ENCODE results near the gene KPNA6.
A peak's percentile ranks its signal among the peaks of the same experiment; 100 is the strongest.

Gene KPNA6

DNA sequence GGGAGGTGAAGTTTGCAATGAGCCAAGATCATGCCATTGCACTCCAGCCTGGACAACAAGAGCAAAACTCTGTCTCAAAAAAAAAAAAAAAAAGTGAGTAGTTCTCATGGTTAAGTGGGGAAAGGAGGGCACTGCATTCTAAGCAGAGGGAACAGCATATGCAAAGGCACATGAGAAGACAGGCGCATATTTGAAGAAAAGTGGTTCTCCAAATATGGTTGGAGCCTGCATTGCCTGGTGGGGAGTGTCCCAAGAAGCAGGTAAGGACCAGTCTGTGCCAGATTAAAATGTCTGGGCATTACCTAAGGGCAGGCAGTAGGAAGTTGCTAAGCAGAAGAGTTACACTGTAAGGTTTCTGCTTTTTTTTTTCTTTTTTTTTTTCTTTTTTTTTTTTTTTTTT, 2.5 kb upstream of the KPNA6 start:
- Histone ChIP-seq H3K4me1 (ENCODE audit: low read length) (no peaks in the 10 kb centered on the region), H3K79me2 (ENCODE audit: low read length) (peaks cover 25% of the 10 kb centered on the region), H3K4me3 (ENCODE audit: low read length) (no peak overlapping the region), H3F3A (ENCODE audit: insufficient read depth, low read length) (peaks cover 11% of the 10 kb centered on the region), H3K9me3 (replicated peaks; ENCODE audit: insufficient read depth, low read length) (no peaks in the 10 kb centered on the region), H3K4me2 (ENCODE audit: low read depth, low read length) (no peak overlapping the region), H2AFZ (ENCODE audit: low read length) (no peak overlapping the region), H3K36me3 (replicated peaks; ENCODE audit: insufficient read depth, low read length) (no peaks in the 10 kb centered on the region), H3K9ac (ENCODE audit: low read length) (no peak overlapping the region), H3K27me3 (replicated peaks; ENCODE audit: insufficient read depth, low read length) (no peaks in the 10 kb centered on the region), H3K27ac (ENCODE audit: low read length) (no peak overlapping the region), H4K20me1 (ENCODE audit: insufficient read depth, low read length) (no peaks in the 10 kb centered on the region; the same call in 1 of the 2 replicates), H3K9me2 (replicated peaks; ENCODE audit: insufficient read depth, low read length) (no peaks in the 10 kb centered on the region)
- TF ChIP-seq, protein P1, sequence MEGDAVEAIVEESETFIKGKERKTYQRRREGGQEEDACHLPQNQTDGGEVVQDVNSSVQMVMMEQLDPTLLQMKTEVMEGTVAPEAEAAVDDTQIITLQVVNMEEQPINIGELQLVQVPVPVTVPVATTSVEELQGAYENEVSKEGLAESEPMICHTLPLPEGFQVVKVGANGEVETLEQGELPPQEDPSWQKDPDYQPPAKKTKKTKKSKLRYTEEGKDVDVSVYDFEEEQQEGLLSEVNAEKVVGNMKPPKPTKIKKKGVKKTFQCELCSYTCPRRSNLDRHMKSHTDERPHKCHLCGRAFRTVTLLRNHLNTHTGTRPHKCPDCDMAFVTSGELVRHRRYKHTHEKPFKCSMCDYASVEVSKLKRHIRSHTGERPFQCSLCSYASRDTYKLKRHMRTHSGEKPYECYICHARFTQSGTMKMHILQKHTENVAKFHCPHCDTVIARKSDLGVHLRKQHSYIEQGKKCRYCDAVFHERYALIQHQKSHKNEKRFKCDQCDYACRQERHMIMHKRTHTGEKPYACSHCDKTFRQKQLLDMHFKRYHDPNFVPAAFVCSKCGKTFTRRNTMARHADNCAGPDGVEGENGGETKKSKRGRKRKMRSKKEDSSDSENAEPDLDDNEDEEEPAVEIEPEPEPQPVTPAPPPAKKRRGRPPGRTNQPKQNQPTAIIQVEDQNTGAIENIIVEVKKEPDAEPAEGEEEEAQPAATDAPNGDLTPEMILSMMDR (IDR thresholded peaks at IDR 0.05; ENCODE audit: low read length), result no peak
- TF ChIP-seq EZH2 (optimal IDR thresholded peaks at IDR 0.05; ENCODE audit: low read depth, low read length) (no peak), EZH2phosphoT487 (IDR thresholded peaks at IDR 0.05; ENCODE audit: low read length) (no peak)
- DNase-seq, result no peak

DNA sequence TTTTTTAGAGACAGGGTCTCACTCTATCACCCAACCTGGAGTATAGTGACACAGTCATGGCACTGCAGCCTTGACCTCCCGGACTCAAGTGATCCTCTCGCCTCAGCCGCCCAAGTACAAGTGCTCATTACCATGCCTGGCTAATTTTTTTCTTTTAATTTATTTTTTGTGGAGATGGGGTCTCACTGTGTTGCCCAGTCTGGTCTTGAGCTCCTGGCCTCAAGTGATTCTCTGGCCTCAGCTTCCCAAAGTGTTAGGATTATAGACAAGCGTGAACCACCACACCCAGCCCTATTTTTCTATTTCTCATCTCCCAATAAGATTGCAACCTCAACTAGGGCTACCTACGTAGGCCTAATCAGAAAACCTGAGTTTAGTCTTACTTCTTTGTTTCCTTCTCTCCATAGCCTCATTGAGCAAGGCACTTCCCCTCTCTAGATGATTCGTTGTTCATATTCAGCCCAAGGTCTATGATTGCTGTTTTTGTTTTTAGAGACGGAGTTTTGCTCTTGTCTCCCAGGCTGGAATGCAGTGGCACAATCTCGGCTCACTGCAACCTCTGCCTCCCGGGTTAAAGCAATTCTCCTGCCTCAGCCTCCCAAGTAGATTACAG, 1.1 kb upstream of the KPNA6 start:
- H4K20me1 ChIP-seq (ENCODE audit: insufficient read depth, low read length), result peaks cover 1% of the 10 kb centered on the region
- no peak overlapping the region; the same call in 1 of the 2 replicates for H3K4me2 ChIP-seq (ENCODE audit: low read depth, low read length)
- no peaks in the 10 kb centered on the region for H3K27me3 ChIP-seq (replicated peaks; ENCODE audit: insufficient read depth, low read length)
- H3K4me3 ChIP-seq (ENCODE audit: low read length), result no peak overlapping the region
- H3K9ac ChIP-seq (ENCODE audit: low read length), result no peak overlapping the region
- H2AFZ ChIP-seq (ENCODE audit: low read length), result 0 out of 2 replicates have a peak overlapping the region, but pooled peaks have one; percentile 77
- H3K27ac ChIP-seq (ENCODE audit: low read length), result no peak overlapping the region
- no peak for DNase-seq
- H3K4me1 ChIP-seq (ENCODE audit: low read length), result no peaks in the 10 kb centered on the region
- TF ChIP-seq, protein P1 (IDR thresholded peaks at IDR 0.05; ENCODE audit: low read length), result no peak
- no peak for TF ChIP-seq EZH2 (optimal IDR thresholded peaks at IDR 0.05; ENCODE audit: low read depth, low read length)
- no peaks in the 10 kb centered on the region for H3K36me3 ChIP-seq (replicated peaks; ENCODE audit: insufficient read depth, low read length)
- H3K9me3 ChIP-seq (replicated peaks; ENCODE audit: insufficient read depth, low read length), result no peaks in the 10 kb centered on the region
- peaks cover 40% of the 10 kb centered on the region for H3K79me2 ChIP-seq (ENCODE audit: low read length)
- peaks cover 11% of the 10 kb centered on the region for H3F3A ChIP-seq (ENCODE audit: insufficient read depth, low read length)
- H3K9me2 ChIP-seq (replicated peaks; ENCODE audit: insufficient read depth, low read length), result no peaks in the 10 kb centered on the region

DNA sequence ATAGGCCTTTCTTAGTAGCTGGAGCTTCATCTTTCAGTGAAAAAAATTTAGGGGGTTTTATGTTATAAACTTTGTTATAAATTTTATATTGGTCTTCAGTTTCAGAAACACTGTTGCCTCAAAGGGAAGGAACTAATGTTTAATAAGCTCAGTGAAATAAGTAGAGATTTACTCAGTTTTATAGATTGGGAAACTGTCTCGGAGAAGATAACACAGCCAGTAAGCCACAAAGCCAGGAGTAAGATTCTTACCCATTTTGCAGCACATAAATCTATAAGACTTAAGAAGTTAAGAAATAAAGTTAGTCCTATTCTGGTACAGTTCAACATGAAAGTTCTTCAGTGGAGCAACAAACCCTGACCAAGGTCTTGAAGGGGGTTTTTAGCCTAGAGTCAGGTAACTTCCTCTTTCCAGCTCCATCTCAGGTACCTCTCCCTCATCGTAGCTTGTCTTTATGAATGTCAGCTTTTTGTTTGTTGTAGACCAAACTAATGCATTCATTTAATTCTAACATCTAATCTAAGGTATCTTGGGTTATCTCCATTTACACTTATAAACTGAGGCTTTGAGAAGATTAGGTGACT, 3.3 kb downstream of the KPNA6 start:
- no peak overlapping the region for H2AFZ ChIP-seq (ENCODE audit: low read length)
- H3K79me2 ChIP-seq (ENCODE audit: low read length), result peaks cover 82% of the 10 kb centered on the region
- no peak overlapping the region for H3K27ac ChIP-seq (ENCODE audit: low read length)
- TF ChIP-seq EZH2 (optimal IDR thresholded peaks at IDR 0.05; ENCODE audit: low read depth, low read length) (no peak), EZH2phosphoT487 (IDR thresholded peaks at IDR 0.05; ENCODE audit: low read length) (no peak)
- TF ChIP-seq, protein P1 (IDR thresholded peaks at IDR 0.05; ENCODE audit: low read length), result no peak
- no peak for DNase-seq
- H3K9ac ChIP-seq (ENCODE audit: low read length), result no peak overlapping the region
- no peaks in the 10 kb centered on the region for H3K9me3 ChIP-seq (replicated peaks; ENCODE audit: insufficient read depth, low read length)
- H3K4me2 ChIP-seq (ENCODE audit: low read depth, low read length), result no peak overlapping the region
- H4K20me1 ChIP-seq (ENCODE audit: insufficient read depth, low read length), result peaks cover 6% of the 10 kb centered on the region
- H3K36me3 ChIP-seq (replicated peaks; ENCODE audit: insufficient read depth, low read length), result no peaks in the 10 kb centered on the region
- H3K9me2 ChIP-seq (replicated peaks; ENCODE audit: insufficient read depth, low read length), result no peaks in the 10 kb centered on the region
- H3K4me3 ChIP-seq (ENCODE audit: low read length), result no peak overlapping the region
- no peaks in the 10 kb centered on the region for H3K27me3 ChIP-seq (replicated peaks; ENCODE audit: insufficient read depth, low read length)
- H3F3A ChIP-seq (ENCODE audit: insufficient read depth, low read length), result peaks cover 11% of the 10 kb centered on the region
- no peaks in the 10 kb centered on the region for H3K4me1 ChIP-seq (ENCODE audit: low read length)
